Duodenal mucosa (tissue), 2 donors: ENCODE measurements around the gene ADRA1B.

Source experiments
- H3K27ac ChIP-seq: one replicate; pipeline ENCODE4 v1.7.0; 2013; ENCODE audit warnings: low read depth, low read length
- H3K27me3 ChIP-seq, 2 donors: one replicate each; pipeline ENCODE4 v1.7.0; 2013; ENCODE audit warnings: low read length in 2 of 2, control low read depth in 1 of 2; ENCODE audit not compliant: insufficient read depth in 2 of 2, control insufficient read depth in 1 of 2
- H3K36me3 ChIP-seq, 2 donors: one replicate each; pipeline ENCODE4 v1.7.0; 2013; ENCODE audit warnings: low read length in 2 of 2, control low read depth in 1 of 2; ENCODE audit not compliant: insufficient read depth in 2 of 2, control insufficient read depth in 1 of 2
- H3K4me1 ChIP-seq, 2 donors: one replicate each; pipeline ENCODE4 v1.7.0; 2013; ENCODE audit warnings: low read length in 2 of 2, control low read depth in 1 of 2; ENCODE audit not compliant: insufficient read depth in 2 of 2, control insufficient read depth in 1 of 2
- H3K4me3 ChIP-seq, 2 donors: one replicate each; pipeline ENCODE4 v1.7.0; 2013; ENCODE audit warnings: low read length in 2 of 2, low read depth in 1 of 2
- H3K9ac ChIP-seq, 2 donors: one replicate each; pipeline ENCODE4 v1.7.0; 2013; ENCODE audit warnings: low read length in 2 of 2, low read depth in 1 of 2
- H3K9me3 ChIP-seq, 2 donors: one replicate each; pipeline ENCODE4 v1.7.0; 2013; ENCODE audit warnings: low read length in 2 of 2, control low read depth in 1 of 2; ENCODE audit not compliant: control insufficient read depth in 1 of 2

The ADRA1B gene

DNA sequence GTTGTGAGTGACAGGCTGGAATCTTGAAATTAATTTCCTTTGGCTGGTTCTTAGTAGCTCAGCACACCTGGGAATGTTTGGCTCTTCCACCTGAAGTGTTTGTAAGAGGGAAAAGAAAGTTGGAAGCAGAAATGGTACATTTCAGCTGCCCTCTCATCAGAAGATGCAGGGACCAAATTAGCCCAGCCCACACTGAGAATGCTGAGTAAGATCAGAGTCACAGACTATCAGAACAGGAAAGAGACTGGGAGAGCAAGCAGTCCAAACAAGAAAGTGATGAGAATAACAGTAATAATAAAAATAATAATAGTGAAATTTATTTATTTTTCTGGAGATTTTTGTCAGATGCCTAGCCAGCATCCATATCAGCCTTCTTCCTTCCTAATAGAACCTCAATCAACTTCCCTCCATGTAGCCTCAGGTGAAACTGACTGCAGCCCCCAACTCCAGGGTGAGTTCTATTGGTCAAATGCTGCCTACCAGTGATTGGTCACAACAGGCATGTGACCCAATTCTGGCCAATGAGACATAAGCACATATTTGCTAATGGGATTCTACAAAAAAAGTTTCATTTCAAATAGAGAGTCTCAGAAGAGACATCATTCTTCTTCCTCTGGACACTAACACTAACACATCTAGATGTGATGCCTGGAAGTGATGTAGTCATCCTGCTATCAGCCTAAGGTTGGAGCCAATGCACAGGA, 31.2 kb upstream of the ADRA1B start:
- Histone ChIP-seq H3K9ac (no peak overlapping the region), H3K4me1 (no peaks in the 10 kb centered on the region), H3K27me3 (no peaks in the 10 kb centered on the region), H3K4me3 (no peak overlapping the region), H3K27ac (no peak overlapping the region), H3K9me3 (no peaks in the 10 kb centered on the region), H3K36me3 (no peaks in the 10 kb centered on the region)

DNA sequence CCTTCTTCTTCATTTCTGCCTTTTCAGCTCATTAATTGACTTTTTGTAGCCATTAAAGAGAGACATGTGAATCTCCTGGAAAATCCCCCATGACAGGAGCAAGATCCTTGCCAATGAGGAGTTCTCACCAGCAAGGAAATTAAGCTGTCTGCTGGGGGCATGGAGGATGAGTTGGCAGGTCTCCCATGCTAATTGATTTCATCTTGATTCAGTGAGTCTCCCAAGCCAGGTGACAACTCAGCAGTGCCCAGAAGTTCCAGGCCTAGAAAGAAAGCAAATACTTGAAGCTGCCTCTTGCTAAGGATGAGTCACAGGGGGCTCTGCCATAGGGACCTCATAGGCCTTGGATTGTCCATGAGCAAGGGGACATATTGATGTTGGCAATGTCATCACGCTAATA, 30.0 kb upstream of the ADRA1B start:
- no peaks in the 10 kb centered on the region for H3K4me1 ChIP-seq
- H3K36me3 ChIP-seq, result no peaks in the 10 kb centered on the region
- H3K9ac ChIP-seq, result no peak overlapping the region
- H3K4me3 ChIP-seq, result no peak overlapping the region
- H3K27me3 ChIP-seq, result no peaks in the 10 kb centered on the region
- no peaks in the 10 kb centered on the region for H3K9me3 ChIP-seq
- no peak overlapping the region for H3K27ac ChIP-seq

DNA sequence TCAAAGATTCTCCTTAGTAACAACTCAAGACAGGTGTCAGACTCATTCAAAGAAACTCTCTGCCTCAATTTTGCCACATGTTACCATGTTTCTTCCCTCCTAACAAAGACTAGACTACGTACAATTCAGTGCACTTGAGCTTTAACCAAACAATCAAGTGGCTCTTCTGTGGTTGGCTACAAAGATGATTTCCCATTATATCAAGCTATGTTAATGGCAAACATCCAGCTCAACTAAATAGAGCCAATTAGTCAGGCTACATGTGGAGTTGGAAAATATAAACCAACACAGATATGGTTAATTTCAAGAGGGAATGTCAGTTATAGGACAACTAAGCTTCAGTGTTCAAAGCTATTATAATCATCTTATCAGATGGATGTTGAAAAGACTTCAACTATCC, 29.2 kb upstream of the ADRA1B start:
- H3K27me3 ChIP-seq, result no peaks in the 10 kb centered on the region
- H3K27ac ChIP-seq, result no peak overlapping the region
- no peaks in the 10 kb centered on the region for H3K4me1 ChIP-seq
- no peak overlapping the region for H3K4me3 ChIP-seq
- no peaks in the 10 kb centered on the region for H3K36me3 ChIP-seq
- no peaks in the 10 kb centered on the region for H3K9me3 ChIP-seq
- no peak overlapping the region for H3K9ac ChIP-seq

DNA sequence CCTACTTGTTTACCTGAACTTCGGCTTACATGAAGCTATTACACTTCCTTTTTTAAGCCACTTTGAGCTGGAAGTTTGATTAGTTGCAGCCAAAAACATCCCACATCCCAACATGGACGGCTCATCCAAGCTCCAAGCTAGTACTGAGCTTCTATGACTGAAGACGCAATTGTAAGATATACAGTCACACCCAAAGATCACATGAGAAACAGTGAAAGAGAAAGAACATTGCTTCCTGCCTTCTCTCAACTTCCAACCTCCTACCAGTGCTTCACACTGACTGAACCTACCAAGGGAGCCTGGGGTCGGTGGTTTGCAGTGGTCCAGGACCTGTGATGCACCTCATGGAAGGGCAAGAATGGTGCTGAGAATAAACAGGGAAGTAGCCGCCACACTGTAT, 27.4 kb upstream of the ADRA1B start:
- H3K27ac ChIP-seq, result no peak overlapping the region
- peaks cover 0 to 3% of the 10 kb centered on the region in 2 donors for H3K4me1 ChIP-seq
- no peak overlapping the region for H3K9ac ChIP-seq
- H3K9me3 ChIP-seq, result no peaks in the 10 kb centered on the region
- H3K36me3 ChIP-seq, result no peaks in the 10 kb centered on the region
- H3K27me3 ChIP-seq, result no peaks in the 10 kb centered on the region
- no peak overlapping the region for H3K4me3 ChIP-seq

DNA sequence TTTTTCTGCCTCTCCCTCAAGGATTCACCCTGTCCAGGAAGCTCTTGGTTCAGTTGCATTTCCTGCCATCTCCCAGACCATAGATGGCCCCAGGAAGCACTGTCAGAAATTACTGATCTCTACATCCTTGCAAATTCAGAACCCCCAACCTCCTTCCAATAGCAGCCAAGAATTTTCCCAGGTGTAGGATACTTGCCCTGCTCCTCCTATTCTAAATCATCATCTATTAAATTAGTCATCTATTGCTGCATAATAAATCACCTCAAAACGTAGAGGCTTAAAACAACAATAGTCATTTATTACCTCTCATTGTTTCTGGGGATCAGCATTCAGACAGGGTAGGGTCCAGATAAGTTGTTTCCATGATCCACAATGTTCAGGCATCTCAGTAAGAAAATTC, 26.1 kb upstream of the ADRA1B start:
- no peaks in the 10 kb centered on the region for H3K9me3 ChIP-seq
- H3K36me3 ChIP-seq, result no peaks in the 10 kb centered on the region
- H3K27ac ChIP-seq, result no peak overlapping the region
- no peak overlapping the region for H3K9ac ChIP-seq
- H3K27me3 ChIP-seq, result no peaks in the 10 kb centered on the region
- no peak overlapping the region for H3K4me3 ChIP-seq
- H3K4me1 ChIP-seq, result peaks cover 0 to 3% of the 10 kb centered on the region in 2 donors

DNA sequence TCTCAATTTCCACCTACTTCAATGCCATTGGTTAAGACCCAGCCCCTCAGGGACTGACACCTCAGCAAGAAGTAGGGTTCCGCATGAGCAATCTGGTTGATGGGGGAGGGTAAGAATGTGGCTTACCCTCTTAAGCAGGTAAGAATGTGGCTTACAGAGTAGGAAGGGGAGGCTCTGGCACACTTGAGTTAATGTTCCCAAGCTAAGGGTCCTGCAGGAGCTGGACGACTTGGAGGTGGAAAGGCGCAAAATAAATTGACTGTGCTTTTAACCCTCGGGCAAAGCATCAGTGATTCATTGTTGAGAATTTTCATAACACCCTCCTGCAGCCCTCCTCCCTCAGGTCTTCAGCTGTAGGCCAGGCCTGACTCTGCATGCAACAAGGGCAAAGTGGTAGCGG, 24.9 kb upstream of the ADRA1B start:
- Histone ChIP-seq H3K27ac (no peak overlapping the region), H3K4me1 (peaks cover 0 to 3% of the 10 kb centered on the region in 2 donors), H3K27me3 (no peaks in the 10 kb centered on the region), H3K4me3 (no peak overlapping the region), H3K9ac (no peak overlapping the region), H3K36me3 (no peaks in the 10 kb centered on the region), H3K9me3 (no peaks in the 10 kb centered on the region)

DNA sequence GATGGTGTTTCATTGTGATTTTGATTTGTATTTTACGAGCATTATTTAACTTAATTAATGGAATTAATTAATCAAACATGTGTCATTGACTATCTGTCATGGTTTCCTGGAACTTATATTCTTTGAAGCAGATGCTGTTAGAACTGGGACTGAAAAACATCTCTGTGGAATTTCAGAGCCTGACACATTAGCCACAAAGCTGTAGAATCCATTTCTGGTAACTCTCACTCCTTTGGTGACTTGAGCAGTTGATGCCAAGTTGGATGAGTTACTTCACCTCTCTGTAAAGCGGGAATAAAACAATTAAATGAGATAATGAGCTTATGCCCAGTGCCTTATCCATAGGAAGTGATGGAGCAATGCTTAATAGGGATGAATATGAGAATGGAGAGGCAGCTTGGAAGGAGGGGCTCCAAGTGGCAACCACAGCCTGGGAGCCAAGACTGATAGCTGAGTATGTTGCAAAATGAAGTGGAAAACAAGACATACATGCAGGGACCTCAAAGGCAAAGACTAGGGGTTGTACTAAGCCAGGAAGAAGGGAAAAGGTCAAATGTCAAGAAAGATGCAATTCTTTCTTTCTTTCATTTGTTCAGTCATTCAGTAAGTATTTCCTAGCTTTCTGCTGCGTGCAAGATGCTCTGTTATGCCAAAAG, 23.1 kb upstream of the ADRA1B start:
- Histone ChIP-seq H3K27ac (no peak overlapping the region), H3K4me1 (peaks cover 0 to 3% of the 10 kb centered on the region in 2 donors), H3K27me3 (no peaks in the 10 kb centered on the region), H3K4me3 (no peak overlapping the region), H3K9ac (no peak overlapping the region), H3K9me3 (no peaks in the 10 kb centered on the region), H3K36me3 (no peaks in the 10 kb centered on the region)

DNA sequence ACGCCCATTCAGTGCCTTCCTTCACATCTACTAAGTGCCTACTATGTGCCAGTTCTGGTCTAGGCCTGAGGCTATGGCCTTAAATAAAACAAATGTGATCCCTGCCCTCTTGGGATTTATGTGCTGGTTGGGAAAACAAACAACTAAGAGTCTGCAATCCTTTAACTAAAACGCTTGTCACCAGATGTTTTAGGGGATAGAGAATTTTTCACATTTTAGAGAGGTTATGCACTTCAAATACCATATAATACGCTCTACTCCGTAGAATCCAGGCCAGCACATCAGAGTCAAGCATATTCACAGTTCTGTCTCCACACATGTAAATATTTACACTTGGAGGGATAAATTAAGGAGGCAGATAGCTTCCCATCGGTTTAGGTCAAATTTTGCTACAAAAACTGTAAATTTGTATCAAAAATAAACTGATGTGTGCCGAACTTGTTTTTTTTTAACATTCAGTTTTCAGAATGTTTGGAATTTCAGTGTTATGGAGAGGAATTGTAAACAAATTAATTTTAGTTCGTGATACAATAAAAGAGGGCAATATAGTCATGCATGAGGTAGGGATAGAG, 22.0 kb upstream of the ADRA1B start:
- H3K9me3 ChIP-seq, result no peaks in the 10 kb centered on the region
- no peak overlapping the region for H3K4me3 ChIP-seq
- H3K27me3 ChIP-seq, result no peaks in the 10 kb centered on the region
- no peak overlapping the region for H3K9ac ChIP-seq
- H3K4me1 ChIP-seq, result peaks cover 0 to 3% of the 10 kb centered on the region in 2 donors
- no peak overlapping the region for H3K27ac ChIP-seq
- no peaks in the 10 kb centered on the region for H3K36me3 ChIP-seq

DNA sequence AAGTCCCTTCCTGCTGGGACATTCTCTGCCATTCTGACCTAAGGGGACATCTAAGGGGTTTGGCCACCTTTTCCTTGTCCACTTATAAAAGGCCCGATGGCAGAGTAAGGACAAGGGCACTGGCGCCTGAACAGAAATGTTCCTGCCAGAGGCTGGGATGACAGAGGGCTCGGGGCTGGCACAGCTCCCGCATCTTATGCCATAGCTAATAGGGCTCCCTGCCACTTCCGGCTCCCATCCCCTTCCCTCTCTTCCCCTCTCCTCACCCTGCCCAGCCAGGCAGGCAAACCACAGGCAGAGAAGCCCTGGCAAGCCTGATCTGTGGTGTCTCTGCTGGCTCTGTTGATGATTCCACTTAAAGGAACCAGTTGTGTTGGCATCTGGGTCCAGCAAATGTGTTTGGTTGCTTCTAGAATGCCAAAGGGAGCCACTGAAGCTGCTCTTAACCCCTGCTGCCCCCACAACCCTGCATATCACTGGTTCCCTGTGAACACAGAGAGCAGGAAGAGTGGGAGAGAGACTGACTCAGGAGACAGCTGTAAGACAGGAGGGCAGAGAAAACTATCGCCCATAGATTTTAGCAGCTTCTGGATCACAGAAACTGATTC, 18.4 kb upstream of the ADRA1B start:
- Histone ChIP-seq H3K36me3 (no peaks in the 10 kb centered on the region), H3K9ac (no peak overlapping the region), H3K4me1 (peaks cover 0 to 3% of the 10 kb centered on the region in 2 donors), H3K9me3 (no peaks in the 10 kb centered on the region), H3K27ac (no peak overlapping the region), H3K27me3 (no peaks in the 10 kb centered on the region), H3K4me3 (no peak overlapping the region)
